Measurements from ENCODE around the gene TWF2.

TWF2 gene

DNA sequence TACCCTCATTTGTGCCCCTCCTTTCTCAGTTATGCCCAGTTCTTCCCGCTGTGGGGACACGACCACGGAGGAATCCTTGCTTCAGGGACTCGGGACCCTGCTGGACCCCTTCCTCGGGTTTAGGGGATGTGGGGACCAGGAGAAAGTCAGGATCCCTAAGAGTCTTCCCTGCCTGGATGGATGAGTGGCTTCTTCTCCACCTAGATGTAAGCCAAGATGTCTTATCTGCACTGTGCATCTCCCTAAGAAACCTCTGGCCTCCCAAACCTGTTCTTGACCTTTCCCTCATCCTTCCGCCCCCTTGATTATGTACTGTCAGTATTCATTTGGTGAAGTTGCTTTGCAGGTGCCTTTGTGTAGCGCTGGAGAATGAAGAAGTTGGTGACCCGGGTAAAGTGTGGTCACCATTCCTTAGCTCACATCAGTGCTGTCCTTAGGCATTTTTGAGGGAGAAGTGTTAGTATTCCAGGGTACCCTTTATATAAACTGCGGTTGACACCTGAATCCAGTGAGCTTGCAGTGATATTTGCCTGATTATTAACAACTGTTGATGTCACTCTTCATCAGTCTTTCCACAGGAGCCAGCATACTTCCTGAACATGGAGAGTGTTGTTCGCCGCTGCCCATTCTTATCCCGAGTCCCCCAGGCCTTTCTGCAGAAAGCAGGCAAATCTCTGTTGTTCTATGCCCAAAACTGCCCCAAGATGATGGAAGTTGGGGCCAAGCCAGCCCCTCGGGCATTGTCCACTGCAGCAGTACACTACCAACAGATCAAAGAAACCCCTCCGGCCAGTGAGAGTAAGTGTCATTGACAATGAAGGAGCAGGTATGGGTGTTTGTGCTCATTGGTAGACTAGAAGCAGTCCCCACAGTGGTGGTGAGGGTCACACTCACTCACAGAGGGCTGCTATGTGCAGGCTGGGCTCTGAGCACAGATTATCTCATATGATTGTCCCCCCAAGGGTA, 40.0 kb downstream of the TWF2 start:
- DNase-seq: no peak

DNA sequence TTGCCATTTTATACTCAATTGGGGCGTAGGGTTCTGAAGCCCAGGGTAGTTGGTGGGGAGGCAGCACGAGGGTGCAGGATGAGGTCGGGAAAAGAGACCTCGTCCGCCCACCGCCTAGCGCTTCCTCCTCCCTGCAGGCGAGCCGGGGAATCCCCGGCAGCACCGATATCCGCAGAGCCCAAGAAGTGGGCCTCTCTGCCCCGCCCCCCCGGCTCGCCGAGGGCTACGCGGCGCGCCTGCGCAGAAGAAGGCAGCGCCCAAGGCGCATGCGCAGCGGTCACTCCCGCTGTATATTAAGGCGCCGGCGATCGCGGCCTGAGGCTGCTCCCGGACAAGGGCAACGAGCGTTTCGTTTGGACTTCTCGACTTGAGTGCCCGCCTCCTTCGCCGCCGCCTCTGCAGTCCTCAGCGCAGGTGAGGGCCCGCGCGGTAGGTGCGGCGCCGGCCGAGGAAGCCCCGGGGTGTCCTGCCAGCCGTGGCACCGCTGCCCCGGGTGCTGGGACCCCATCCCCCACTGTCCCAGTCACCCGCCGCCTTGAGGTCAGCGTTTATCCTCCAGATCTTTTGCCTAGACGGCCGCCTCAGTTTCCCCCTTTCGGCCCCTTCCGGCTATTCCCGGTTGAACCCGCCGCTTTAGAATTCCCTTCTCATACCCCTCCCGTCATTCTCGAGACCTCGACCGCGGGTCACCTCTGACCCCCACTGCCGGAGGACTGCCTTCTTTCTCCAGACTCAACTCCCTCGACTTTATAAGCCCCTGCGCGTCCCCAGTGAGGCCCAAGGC, 40.9 kb downstream of the TWF2 start, which contains the start of gene ALAS1:
Gene ALAS1 (plus strand): TSS at position 319 of the 784 bp plus-strand sequence. CDS start 1,082 bp downstream, outside the sequence.
- DNase-seq: peak; percentile 90 to 91

DNA sequence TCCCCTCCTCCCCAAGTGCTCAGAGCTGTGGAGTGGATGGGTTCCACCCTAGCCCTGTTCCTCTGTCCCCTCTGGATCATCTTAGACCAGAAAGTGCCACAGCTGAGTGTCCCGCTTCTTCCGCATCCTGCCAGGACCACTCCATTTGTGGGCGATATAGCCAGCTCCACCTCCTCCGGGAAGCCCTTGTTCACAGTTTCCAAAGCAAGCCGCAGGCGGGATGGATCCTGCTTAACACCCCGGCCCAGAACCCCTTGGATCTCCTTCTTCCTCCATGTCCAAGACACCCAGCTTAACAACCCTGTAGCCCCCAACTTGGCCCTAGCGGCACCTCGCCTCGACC, 41.5 kb downstream of the TWF2 start:
- no peak for DNase-seq

DNA sequence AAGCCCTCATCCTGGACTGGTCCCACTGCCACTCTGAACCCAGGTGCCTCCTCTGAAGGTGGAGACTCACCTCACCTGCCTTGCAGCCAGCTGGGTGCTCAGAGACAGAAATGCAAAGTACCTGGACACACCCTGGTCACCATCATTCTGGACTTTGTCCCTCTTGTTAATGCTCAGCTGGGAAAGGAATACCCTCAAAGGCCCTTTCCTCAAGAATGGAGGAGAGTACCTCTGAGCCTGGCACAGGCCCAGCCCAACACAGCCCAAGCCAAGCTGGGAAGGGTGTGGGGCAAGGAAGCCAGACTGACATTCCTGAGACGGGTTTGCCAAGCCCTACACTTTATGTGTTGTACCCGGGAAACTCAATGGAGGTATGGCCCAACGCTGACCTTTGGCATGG, 42.0 kb downstream of the TWF2 start:
- DNase-seq: no peak

DNA sequence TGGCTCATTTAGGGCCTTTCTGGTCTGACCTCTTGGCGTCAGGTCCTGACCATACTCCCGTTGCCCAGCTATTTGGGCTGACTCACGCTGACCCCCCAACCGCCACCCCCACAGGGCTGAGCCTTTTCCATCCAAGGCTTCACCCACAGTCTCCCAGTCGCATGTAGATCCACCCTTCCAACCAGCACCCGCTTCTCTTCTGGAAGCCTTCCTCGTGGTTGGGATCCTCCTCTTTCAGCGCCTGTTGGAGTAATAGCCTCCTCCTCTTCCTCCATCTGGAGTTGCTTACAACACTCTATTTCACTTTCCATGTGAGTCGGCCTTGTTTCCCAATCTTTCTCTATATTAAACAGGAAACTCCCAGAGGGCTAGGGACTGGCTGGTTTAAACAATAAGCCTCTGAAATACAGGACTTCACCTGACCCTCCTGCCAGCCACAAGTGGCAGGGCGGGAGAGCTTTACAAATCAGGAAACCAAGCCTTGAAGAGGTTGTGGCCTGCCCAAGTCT, 43.1 kb downstream of the TWF2 start:
- DNase-seq: peak; percentile 51 to 64

DNA sequence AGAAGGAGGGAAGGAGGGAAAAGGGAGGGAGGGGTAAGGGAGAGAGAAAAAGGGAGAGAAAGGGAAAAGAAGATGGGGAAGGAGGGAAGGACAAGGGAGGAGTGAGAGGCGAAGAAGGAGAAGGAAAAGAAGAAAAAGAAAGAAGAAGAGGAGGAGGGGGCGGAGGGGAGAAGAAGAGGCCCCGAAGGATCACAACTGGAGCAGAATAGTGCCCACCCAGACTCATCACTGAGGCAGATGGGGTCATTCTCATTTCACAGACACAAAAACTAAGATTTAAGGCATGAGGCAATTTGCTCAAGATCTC, 43.7 kb downstream of the TWF2 start:
- DNase-seq: no peak

DNA sequence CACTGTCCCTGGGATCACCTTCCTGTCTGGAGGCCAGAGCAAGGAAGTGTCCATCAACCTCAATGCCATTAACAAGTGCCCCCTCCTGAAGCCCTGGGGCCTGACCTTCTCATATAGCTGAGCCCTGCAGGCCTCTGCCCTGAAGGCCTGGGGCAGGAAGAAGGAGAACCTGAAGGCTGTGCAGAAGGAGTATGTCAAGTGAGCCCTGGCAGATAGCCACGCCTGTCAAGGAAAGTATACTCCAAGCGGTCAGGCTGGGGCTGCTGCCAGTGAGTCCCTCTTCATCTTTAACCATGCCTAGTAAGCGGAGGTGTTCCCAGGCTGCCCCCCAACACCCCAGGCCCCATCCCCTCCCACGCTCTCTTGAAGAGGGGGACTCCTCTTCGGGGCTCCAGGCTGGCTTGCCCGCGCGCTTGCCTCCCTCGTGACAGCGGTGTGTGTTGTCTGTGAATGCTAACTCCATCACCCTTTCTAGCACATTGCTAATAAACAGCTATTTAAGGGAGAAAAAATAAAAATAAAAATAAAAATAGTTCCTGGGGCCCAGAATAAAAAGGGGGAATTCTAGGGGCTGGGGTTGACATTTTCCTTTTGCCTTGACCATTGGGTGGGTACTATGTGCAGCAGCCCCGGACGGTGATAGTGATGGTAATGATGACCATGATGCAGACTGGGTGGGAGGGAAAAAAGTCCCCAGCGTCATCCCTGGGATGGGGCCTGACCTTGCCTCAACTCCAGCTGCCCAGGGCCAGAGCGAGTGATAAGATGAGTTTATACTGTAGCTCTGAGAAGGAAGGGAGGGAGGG, 44.3 kb downstream of the TWF2 start:
- no peak for DNase-seq

DNA sequence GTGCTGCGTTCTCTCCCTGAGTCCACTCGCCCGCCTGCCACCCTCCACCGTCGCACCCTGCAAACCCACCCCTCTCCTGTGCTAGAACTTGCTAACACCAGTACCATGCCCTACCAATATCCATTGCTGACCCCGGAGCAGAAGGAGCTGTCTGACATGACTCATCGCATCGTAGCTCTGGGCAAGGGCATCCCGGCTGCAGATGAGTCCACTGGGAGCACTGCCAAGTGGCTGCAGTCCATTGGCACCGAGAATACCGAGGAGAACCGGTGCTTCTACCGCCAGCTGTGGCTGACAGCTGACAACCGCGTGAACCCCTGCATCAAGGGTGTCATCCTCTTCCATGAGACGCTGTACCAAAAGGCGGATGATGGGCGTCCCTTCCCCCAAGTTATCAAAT, 45.9 kb downstream of the TWF2 start:
- DNase-seq: no peak

DNA sequence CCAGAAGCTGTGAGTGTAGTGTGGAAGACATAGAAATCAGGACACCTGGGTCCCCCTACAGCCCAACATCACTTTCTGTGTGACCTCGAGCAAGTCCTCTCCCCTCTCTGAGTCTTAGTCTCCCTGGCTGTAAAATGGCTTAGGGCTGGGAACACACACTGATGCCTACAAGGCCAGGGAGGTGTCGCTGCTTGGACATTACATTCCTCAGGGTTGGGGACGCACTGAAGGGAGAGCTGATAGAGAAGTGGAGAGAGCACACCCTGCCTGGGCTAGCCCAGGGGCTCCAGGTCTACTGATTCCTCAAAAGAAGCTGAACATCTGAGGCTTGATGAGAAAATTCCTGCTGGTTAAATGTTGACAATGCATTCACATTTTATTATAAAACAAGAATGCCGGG, 47.3 kb downstream of the TWF2 start:
- DNase-seq: no peak

DNA sequence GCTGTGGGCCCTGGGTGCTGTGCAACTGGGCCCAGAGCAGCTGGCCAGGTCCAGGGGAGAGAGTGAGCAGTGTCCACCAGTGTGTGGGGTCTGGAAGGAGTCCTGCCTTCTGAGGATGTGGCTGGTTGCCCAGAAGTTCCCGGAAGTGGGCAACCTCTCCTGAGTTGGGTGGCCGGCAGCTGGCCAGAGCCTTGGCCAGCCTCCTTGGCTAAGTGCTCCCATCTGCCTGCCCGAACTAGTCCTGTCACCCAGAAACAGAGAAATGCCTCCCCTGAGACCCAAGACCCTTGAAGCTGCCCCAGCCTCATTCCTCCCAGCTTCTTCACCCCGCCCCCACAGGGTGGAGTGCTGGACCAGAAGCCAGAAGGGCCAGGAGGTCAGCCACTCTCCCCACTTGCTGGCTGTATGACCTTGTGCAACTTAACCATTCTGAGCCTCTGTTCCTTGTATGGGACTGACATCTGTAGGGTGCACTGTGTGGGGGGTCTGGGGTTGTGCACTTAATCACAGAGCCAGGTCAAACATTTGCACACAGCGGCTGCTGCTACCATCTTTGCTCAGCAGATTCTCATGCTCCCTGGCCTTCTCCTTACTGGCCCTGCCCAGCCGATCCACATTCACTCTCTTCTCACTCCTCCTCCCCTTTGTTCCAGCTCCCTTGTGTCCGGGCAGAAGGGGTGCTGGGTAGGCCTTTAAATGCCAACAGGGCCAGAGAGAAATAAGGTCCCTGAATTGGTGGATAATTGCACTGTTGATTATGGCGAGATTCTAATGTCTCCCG, 48.5 kb downstream of the TWF2 start:
- DNase-seq: no peak

DNA sequence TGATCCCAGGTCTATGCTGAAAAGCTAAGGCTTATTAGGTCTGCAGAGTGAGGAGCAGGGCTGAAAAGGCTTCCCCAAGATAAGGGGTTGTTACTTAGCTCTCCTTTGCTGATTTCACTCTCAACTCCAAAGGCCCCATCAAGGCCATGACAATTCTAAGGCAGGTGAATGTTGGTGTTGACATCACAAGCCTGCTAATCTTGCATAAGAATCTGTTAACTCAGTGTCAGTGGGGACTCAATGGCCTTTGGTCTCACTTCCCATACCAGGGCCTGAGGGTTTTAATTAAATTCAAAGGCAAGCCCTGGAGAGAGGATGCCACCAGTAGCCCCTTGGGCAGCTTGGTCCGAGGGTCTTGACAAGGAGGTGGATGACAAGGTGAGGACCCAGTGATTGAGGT, 50.4 kb downstream of the TWF2 start:
- DNase-seq: no peak

DNA sequence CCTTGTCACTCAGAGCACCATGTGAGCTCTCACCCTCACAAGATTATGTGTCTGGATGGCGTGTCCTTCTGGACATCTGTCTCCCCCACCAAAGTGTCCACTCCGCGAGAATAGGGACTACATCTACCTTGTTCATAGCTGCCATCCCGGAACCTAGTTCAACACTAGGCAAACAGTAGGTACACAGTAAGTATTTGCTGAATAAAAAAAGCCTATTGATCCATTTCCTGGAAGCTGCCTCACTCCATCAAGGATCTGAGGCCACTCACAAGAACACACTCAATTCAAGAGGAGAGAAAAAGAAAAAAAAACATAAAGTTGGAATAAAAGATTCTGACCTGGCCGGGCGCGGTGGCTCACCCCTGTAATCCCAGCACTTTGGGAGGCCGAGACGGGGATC, 52.2 kb downstream of the TWF2 start:
- DNase-seq: no peak

DNA sequence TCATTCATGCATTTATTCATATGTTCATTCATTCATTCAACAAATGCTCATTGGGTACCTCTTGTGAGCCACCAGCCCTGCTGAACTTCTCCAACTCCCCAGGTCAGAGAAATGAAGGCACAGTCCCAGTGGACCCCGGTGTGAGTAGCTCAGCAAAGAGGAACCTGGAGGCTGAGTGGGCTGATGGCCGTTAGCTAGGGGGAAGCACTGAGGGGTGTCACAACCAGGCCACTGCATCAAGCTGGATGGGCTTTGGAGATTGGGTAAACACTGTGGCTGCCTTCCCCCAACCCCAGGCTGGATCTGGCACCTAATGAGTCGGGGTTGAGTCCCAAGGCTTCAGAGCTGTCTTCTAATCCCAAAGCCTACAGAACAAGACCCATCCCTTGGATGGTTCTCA, 53.1 kb downstream of the TWF2 start:
- peak; percentile 52 to 58 for DNase-seq

DNA sequence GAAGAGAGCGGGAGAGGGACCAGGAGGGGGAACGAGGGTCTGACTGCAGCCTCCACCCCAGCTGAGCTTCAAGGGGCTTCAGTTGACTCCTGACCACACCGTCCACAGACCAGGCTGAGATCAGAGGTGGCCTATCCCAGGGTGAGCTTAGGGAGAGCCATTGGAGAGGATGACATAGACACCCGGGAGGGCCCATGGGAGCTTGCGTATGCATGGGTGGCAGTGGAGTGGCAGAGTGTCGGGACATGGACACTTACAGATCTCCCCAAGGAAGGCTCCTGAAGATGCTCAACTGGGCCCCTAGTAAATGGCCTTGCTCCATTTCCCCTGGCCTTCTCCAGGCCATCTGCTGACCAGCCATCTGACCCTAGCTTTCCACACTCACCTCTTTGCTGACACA, 53.6 kb downstream of the TWF2 start:
- no peak for DNase-seq

DNA sequence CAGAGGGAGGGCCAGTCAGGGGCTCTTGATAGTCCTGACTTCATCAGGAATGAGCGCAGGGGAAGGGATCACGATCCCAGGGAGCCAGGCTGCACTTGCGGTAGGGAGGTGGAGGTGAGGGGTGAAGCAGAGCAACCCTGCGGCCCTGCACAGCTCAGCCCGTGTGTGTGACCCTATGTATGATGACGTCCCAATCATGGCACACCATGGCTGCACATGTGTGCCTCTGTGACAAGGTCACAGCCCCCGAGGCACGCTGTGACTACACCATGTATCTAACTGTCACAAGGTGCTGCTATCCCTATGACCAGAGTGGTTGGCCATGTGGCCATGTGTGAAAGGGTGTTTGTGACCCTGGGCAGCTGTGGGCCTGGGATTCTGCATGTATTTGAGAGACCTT, 54.3 kb downstream of the TWF2 start:
- no peak for DNase-seq

DNA sequence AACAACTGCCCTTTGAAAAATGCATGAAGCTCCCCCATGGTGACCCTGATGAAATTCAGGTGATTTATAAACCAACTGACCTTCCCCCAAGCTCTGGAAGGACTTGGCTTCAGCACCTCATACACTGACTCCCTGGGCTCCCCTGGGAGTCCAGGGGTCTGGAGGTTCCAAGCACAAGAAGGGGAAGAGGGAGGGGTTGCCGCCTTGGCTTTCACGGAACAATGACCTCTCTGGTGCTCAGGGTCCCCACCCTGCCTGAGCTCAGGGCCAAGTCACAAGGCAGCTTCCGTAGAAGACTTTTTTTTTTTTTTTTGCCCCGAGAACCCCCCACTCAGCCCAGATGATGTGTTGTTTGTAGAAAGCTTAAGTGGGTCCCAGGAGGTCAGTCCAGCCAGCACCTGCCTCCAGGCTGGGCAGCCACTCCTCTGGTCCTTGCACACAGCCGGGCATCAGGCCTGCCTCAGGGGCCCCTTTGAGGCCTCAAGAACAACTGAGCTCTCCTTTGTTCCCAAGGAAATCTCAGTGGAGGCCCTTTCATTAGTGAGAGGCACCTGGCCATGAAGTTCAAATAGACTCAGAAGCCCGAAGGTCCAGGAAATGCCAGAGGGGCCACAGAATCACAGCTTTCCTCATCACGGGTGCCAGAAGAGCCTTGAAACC, 55.0 kb downstream of the TWF2 start:
- DNase-seq: no peak

DNA sequence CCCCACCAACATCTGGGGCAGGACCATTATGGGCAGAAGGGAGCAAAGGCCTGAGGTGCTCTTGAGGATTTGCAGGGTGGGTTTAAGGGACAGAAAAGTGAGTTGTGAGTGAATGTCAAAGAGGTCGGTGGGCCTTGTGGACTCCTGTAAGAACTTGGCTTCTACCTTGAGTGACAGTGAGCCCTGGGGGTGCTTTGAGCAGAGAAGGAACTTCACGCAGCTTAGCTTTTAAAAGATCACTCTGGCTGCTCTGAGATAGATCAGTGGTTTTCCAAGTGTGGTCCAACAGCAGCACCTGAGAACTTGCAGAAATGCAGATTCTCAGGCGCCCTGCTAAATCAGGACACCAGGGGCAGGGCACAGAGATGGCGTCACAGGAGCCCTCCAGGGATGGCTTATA, 56.3 kb downstream of the TWF2 start:
- DNase-seq: no peak

DNA sequence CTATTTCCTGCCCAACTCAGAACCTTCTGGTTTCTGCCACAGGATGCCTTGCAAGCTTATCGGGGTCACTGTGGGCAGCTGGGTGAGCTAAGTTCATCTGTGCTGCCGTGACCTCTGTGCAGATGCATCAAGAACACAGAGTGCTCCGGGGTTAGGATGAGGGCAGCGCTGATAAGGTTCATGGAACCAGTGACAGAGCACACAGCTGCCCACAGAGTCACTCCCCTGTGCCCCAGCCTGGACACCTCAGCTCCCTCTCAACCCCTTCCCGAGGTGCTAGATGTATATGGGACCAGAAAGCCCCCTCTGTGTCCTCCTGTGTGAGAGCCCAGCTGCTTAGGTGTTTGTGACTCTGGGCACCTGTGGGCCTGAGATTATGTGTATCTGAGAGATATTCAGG, 56.8 kb downstream of the TWF2 start:
- DNase-seq: no peak

DNA sequence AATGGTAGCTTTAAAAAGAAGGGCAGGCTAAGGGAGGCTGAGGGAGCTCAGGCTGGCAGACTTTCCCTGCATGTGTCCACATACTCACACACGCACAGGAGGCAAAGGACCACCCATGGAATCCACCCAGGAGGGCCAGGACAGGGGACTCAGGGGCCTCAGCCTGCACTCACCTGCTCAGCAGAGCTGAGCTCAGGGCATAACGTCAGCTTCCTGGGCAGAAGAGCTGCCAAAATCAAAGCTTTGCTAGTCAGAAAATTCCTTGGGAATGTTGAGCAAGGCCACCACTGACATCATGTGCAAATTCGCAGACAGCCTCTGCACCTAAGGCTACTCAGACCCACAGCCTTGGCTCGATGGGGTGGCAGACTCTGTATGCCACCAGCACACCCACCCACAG, 57.4 kb downstream of the TWF2 start:
- DNase-seq: no peak

Data from Kasumi-1 (cell line).